Psoas muscle (tissue), 8 donors: Measurements from ENCODE around the gene HSF5. TPM values are rescaled to one million over a fixed set of nuclear protein-coding genes. Genes with fewer than 3 reads are reported as not detected.
"Not testable (repeated sequence)": the region's sequence is repeated elsewhere in the genome, so short reads cannot be mapped to it uniquely, and the experiment has no call there.

Source experiments
- ATAC-seq, 4 donors: fragments of 200-7000 bp; cut with Tn5 transposase; one replicate each; pipeline ENCODE4 v1.9.1; 2020; ENCODE audit warnings: moderate library complexity in 3 of 4, mild to moderate bottlenecking in 2 of 4
- DNase-seq, 2 donors: peaks; one replicate each; pipeline ENCODE4 v3.0.0-alpha.2; 2020
- H3K27ac ChIP-seq: fragments of 200-600 bp; one replicate; pipeline ENCODE4 v1.8.0; 2022
- H3K27me3 ChIP-seq, 3 donors: fragments of 200-600 bp in 1 of 3; one replicate each; pipeline versions ENCODE4 v1.6.1 to v1.8.0; 2013 to 2022; ENCODE audit warnings: low read length in 2 of 3, mild to moderate bottlenecking in 2 of 3, moderate library complexity in 1 of 3; ENCODE audit not compliant: insufficient read depth in 3 of 3
- H3K36me3 ChIP-seq, 2 donors: fragments of 200-600 bp in 1 of 2; one replicate each; pipeline versions ENCODE4 v1.6.1 to v1.8.0; 2013 to 2022; ENCODE audit warnings: low read depth in 1 of 2, mild to moderate bottlenecking in 1 of 2, moderate library complexity in 1 of 2; ENCODE audit not compliant: insufficient read depth in 1 of 2
- H3K4me1 ChIP-seq: fragments of 200-600 bp; one replicate; pipeline ENCODE4 v1.8.0; 2022
- H3K4me3 ChIP-seq: fragments of 200-600 bp; one replicate; pipeline ENCODE4 v1.8.0; 2022; ENCODE audit warnings: mild to moderate bottlenecking
- H3K9me3 ChIP-seq: fragments of 200-600 bp; one replicate; pipeline ENCODE4 v1.8.0; 2022
- WGBS, 3 donors: extraction: QIAGEN DNeasy Blood & Tissue Kit; methylation state at CpG; one replicate each; pipeline versions ENCODE4 v1.1.6 to v1.1.7; 2013; 5-methylcytosine and 5-hydroxymethylcytosine counted together
- intact Hi-C, 2 donors: fragments of 100-400 bp; cut with DNase I; formaldehyde crosslinking; loops; one replicate each; pipeline versions ENCODE4 v1.11.0 to v1.14.2; 2022
- polyA plus RNA-seq, 3 donors: library from polyadenylated mRNA; stranded (reverse); fragments of 200-250 nt; gene quantifications; one replicate each; pipeline ENCODE4 v1.2.3, GENCODE V29; 2013
- total RNA-seq, 4 donors: library from RNA; stranded (reverse); fragmentation: NEBNext Ultra II Directional in 2 of 4; extraction: Animal tissue kit (Norgen Biotek cat#: 25700) in 2 of 4; gene quantifications; one replicate each; pipeline versions ENCODE4 v1.2.1 to v1.2.4, GENCODE V29; 2021 to 2023
- TF ChIP-seq, protein P1 (sequence below): fragments of 200-600 bp; IDR thresholded peaks from one replicate; pipeline ENCODE4 v1.8.0; 2022; ENCODE audit warnings: antibody characterized with exemption
- donor health status: healthy with polysubstance abuse.
- donor health status: DM: no; HTN: no; CAD: no; lungs with moderate emphysema.
- donor health status: Bipolar disorder and iron deficiency.
- donor health status: healthy.
- donor health status: DM: yes; HTN: yes; CAD: no.
- donor health status: DM: no; HTN: no; CAD: no.
- donor health status: DM: no; HTN: no; CAD: no.
- donor health status: DM: yes; HTN: yes; CAD: no.

The HSF5 gene
- total and polyA plus RNA-seq, 7 donors: not detected

DNA sequence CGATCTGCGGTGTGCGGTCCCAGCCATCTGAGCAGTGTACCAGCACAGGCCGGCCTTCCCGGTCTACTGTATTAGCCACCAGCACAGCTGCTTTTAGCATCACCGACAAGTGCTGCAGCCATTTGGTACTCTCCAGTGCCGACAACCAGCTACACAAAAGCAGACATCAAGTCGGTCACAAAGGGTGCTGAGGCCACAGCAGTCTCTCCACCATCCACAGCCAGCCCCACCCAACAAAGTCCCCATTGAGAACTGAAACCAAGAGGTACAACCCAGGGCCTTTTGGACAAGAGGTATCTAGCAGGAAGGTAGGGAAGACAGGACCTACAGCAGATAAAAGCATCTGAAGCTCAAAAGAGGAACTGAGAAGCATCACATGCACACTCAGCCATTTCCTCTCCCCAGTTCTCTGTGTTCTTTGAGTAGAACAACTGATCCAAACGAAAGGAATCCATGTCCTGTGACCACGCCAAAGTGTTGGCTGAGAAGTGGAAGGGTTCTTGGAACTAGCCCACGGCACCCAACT, 16.7 kb upstream of the HSF5 start:
- no peak overlapping the region for H3K4me3 ChIP-seq
- WGBS, 3 donors: 78 to 84% (median 83%) methylated on average over 11 of the region's 11 CpGs
- intact Hi-C loops: no loop called here
- H3K9me3 ChIP-seq: no peaks in the 10 kb centered on the region
- no peak for DNase-seq
- ATAC-seq: no peak
- TF ChIP-seq, protein P1, sequence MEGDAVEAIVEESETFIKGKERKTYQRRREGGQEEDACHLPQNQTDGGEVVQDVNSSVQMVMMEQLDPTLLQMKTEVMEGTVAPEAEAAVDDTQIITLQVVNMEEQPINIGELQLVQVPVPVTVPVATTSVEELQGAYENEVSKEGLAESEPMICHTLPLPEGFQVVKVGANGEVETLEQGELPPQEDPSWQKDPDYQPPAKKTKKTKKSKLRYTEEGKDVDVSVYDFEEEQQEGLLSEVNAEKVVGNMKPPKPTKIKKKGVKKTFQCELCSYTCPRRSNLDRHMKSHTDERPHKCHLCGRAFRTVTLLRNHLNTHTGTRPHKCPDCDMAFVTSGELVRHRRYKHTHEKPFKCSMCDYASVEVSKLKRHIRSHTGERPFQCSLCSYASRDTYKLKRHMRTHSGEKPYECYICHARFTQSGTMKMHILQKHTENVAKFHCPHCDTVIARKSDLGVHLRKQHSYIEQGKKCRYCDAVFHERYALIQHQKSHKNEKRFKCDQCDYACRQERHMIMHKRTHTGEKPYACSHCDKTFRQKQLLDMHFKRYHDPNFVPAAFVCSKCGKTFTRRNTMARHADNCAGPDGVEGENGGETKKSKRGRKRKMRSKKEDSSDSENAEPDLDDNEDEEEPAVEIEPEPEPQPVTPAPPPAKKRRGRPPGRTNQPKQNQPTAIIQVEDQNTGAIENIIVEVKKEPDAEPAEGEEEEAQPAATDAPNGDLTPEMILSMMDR: no peak
- H3K4me1 ChIP-seq: no peaks in the 10 kb centered on the region
- peaks cover 2 to 100% of the 10 kb centered on the region in 2 donors for H3K36me3 ChIP-seq
- H3K27ac ChIP-seq: no peak overlapping the region
- H3K27me3 ChIP-seq: no peaks in the 10 kb centered on the region

DNA sequence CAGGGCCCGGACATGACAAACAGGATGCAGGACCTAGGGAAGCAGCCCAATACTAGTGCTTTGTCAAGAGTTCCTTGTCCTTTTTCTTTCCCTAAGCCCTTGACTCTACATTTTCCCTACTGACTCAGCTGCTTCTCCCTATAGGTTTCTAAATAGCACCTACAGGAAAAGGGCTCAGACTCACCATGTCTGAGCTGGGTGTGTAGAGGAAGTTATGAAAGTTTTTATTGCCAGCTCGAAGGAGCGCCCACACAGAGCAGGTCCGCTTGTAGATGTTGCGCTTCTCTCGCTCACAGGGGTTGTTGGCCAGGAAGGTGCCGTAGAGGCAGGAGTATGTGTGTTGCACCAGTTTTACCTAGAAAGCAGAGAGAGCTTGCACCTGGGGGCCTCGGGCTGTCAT, 15.7 kb upstream of the HSF5 start:
- Histone ChIP-seq H3K36me3 (peaks cover 2 to 99% of the 10 kb centered on the region in 2 donors), H3K9me3 (no peaks in the 10 kb centered on the region), H3K4me3 (no peak overlapping the region), H3K4me1 (no peaks in the 10 kb centered on the region), H3K27me3 (no peaks in the 10 kb centered on the region), H3K27ac (no peak overlapping the region)
- DNase-seq: no peak
- TF ChIP-seq, protein P1: no peak
- WGBS, 3 donors: 93 to 96% (median 93%) methylated on average over 8 of the region's 8 CpGs
- intact Hi-C loops: no loop called here
- no peak for ATAC-seq

DNA sequence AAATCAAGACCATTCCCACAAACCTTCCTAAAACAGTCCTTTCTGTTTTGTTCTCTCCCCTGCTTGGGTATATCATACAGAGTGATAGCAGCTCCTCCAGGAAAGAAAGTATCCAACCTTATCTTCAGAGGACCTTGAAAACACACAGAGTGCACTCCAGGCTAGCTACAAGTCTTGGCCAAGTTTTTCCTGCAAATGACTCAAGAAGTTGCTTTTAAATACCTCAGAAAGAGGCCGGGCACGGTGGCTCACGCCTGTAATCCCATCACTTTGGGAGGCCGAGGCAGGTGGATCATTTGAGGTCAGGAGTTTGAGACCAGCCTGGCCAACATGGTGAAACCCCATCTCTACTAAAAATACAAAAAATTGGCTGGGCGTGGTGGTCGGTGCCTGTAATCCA, 14.9 kb upstream of the HSF5 start:
- WGBS, 3 donors: 71 to 89% (median 79%) methylated on average over 6 of the region's 6 CpGs
- H3K4me3 ChIP-seq, H3K27ac ChIP-seq, H3K9me3 ChIP-seq, DNase-seq, H3K4me1 ChIP-seq, ATAC-seq, H3K27me3 ChIP-seq, intact Hi-C loops: not testable (repeated sequence)
- peaks cover 2 to 97% of the 10 kb centered on the region in 2 donors for H3K36me3 ChIP-seq

DNA sequence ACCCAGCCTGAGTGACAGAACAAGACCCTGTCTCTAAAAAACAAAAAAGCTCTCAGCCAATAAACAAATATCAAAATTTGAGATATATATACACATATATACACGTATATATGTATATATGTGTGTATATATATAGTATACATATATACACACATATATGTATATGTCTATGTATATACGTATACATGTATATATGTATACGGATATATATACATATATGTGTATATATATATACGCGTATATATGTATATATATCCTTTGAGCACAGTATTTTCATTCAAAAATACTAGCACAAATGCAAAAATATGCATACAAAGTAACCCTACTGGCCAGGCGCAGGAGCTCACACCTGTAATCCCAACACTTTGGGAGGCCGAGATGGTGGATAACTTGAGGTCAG, 13.2 kb upstream of the HSF5 start:
- DNase-seq (no peak), ATAC-seq (no peak)
- Histone ChIP-seq H3K27me3 (no peaks in the 10 kb centered on the region), H3K27ac (no peak overlapping the region), H3K4me3 (no peak overlapping the region), H3K9me3 (no peaks in the 10 kb centered on the region), H3K4me1 (no peaks in the 10 kb centered on the region), H3K36me3 (peaks cover 2 to 97% of the 10 kb centered on the region in 2 donors)
- intact Hi-C loops: no loop called here
- TF ChIP-seq, protein P1: no peak
- WGBS, 3 donors: 94 to 95% (median 95%) methylated on average over 7 of the region's 7 CpGs

DNA sequence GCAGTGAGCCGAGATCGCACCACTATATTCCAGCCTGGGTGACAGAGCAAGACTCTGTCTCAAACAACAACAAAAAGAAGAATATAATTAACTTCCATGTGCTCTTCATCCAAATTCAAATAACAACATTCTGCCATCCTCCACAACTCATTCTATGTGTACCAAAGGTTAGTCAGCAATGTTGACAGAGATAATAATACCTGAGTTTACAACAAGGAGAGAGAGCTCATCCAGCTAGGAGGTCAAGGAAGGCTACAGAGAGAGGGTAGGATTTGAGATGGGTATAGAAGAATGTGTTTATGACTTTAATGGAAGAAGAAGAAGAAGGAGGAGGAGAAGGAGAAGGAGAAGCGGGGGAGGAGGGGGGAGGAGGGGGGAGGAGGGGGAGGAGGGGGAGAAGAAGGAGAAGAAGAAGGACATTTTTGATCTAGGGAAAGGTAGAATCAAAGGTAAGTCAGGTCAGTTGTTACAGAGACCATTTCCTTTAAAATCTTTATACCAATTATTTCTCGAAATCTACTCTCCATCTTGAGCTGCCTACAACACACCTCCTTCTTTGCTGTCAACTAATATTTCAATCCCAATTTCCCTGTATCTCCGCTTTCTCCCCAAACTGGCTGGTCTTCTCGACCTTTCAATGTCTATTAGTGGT, 10.1 kb upstream of the HSF5 start:
- DNase-seq (no peak), ATAC-seq (no peak)
- no peaks in the 10 kb centered on the region for H3K9me3 ChIP-seq
- TF ChIP-seq, protein P1: no peak
- intact Hi-C loops: no loop called here
- H3K4me1 ChIP-seq: no peaks in the 10 kb centered on the region
- H3K27me3 ChIP-seq: no peaks in the 10 kb centered on the region
- H3K36me3 ChIP-seq: peaks cover 9 to 97% of the 10 kb centered on the region in 2 donors
- H3K27ac ChIP-seq: no peak overlapping the region
- WGBS, 3 donors: 95 to 97% (median 95%) methylated on average over 5 of the region's 6 CpGs
- no peak overlapping the region for H3K4me3 ChIP-seq
